Measurements from ENCODE around the gene PLGRKT.
"Not testable (repeated sequence)": the region's sequence is repeated elsewhere in the genome, so short reads cannot be mapped to it uniquely, and the experiment has no call there.

PLGRKT gene

GRCh38 chr9:5321058-5321457 is 116.7 kb downstream of the PLGRKT start:
- Histone ChIP-seq H3K36me3 (ENCODE audit: insufficient read depth, insufficient read length, low read length) (no peaks in the 10 kb centered on the region), H3K4me1 (ENCODE audit: insufficient read depth, insufficient read length) (no peaks in the 10 kb centered on the region), H3K4me3 (ENCODE audit: insufficient read length, low read depth) (no peak overlapping the region), H3K27me3 (ENCODE audit: insufficient read depth, insufficient read length) (no peaks in the 10 kb centered on the region), H3K9ac (ENCODE audit: insufficient read length, low read depth) (no peak overlapping the region), H3K9me3 (ENCODE audit: insufficient read depth, low read length) (no peaks in the 10 kb centered on the region; the same call in 1 of the 2 replicates)
- no peak for TF ChIP-seq YY1 (IDR thresholded peaks at IDR 0.05; ENCODE audit: insufficient read depth, insufficient read length)
- no peak for TF ChIP-seq ZNF274 (IDR thresholded peaks at IDR 0.05; ENCODE audit: low read depth, low read length)
- no peak for TF ChIP-seq SUZ12 (IDR thresholded peaks at IDR 0.05; ENCODE audit: extremely low read depth, insufficient read depth, insufficient read length)
- no peak for DNase-seq (ENCODE audit: low read depth, low spot score)

GRCh38 chr9:5316406-5316805 is 121.3 kb downstream of the PLGRKT start:
- not testable (repeated sequence) for DNase-seq (ENCODE audit: low read depth, low spot score); H3K9ac ChIP-seq (ENCODE audit: insufficient read length, low read depth); H3K36me3 ChIP-seq (ENCODE audit: insufficient read depth, insufficient read length, low read length); H3K4me1 ChIP-seq (ENCODE audit: insufficient read depth, insufficient read length); H3K9me3 ChIP-seq (ENCODE audit: insufficient read depth, low read length); H3K4me3 ChIP-seq (ENCODE audit: insufficient read length, low read depth); H3K27me3 ChIP-seq (ENCODE audit: insufficient read depth, insufficient read length)

GRCh38 chr9:5315187-5315923 is 122.4 kb downstream of the PLGRKT start:
- no peaks in the 10 kb centered on the region for H3K4me1 ChIP-seq (ENCODE audit: insufficient read depth, insufficient read length)
- no peaks in the 10 kb centered on the region for H3K27me3 ChIP-seq (ENCODE audit: insufficient read depth, insufficient read length)
- H3K9me3 ChIP-seq (ENCODE audit: insufficient read depth, low read length), result peaks cover 7% of the 10 kb centered on the region
- no peak overlapping the region for H3K4me3 ChIP-seq (ENCODE audit: insufficient read length, low read depth)
- no peak for DNase-seq (ENCODE audit: low read depth, low spot score)
- no peaks in the 10 kb centered on the region for H3K36me3 ChIP-seq (ENCODE audit: insufficient read depth, insufficient read length, low read length)
- no peak overlapping the region for H3K9ac ChIP-seq (ENCODE audit: insufficient read length, low read depth)
- TF ChIP-seq ZNF274 (IDR thresholded peaks at IDR 0.05; ENCODE audit: low read depth, low read length) (no peak), SUZ12 (IDR thresholded peaks at IDR 0.05; ENCODE audit: extremely low read depth, insufficient read depth, insufficient read length) (no peak), YY1 (IDR thresholded peaks at IDR 0.05; ENCODE audit: insufficient read depth, insufficient read length) (no peak)

GRCh38 chr9:5310851-5311250 is 126.9 kb downstream of the PLGRKT start:
- no peak for DNase-seq (ENCODE audit: low read depth, low spot score)
- Histone ChIP-seq H3K9ac (ENCODE audit: insufficient read length, low read depth) (no peak overlapping the region), H3K27me3 (ENCODE audit: insufficient read depth, insufficient read length) (no peaks in the 10 kb centered on the region), H3K36me3 (ENCODE audit: insufficient read depth, insufficient read length, low read length) (no peaks in the 10 kb centered on the region), H3K4me3 (ENCODE audit: insufficient read length, low read depth) (no peak overlapping the region), H3K9me3 (ENCODE audit: insufficient read depth, low read length) (peaks cover 7% of the 10 kb centered on the region), H3K4me1 (ENCODE audit: insufficient read depth, insufficient read length) (no peaks in the 10 kb centered on the region)
- TF ChIP-seq SUZ12 (IDR thresholded peaks at IDR 0.05; ENCODE audit: extremely low read depth, insufficient read depth, insufficient read length) (no peak), YY1 (IDR thresholded peaks at IDR 0.05; ENCODE audit: insufficient read depth, insufficient read length) (no peak), ZNF274 (IDR thresholded peaks at IDR 0.05; ENCODE audit: low read depth, low read length) (no peak)

All from NT2/D1 (cell line).